HG03565 (cell line): ENCODE measurements around the gene EN1.

ENCODE experiments used
- ATAC-seq: cut with Tn5 transposase; IDR thresholded peaks from one replicate; pipeline ENCODE4 v1.9.1; 2021; ENCODE audit warnings: mild to moderate bottlenecking, moderate library complexity; ENCODE audit not compliant: unreplicated experiment

Gene EN1

GRCh38 chr2:118822572-118822971, 24.9 kb downstream of the EN1 start:
- no peak for ATAC-seq

GRCh38 chr2:118822015-118822414, 25.4 kb downstream of the EN1 start:
- ATAC-seq: no peak

GRCh38 chr2:118817469-118817868, 30.0 kb downstream of the EN1 start:
- no peak for ATAC-seq

- ATAC-seq: no peak
These were observed 30.8 kb downstream of the EN1 start for GRCh38 chr2:118816669-118817068.

- no peak for ATAC-seq
These were observed 31.7 kb downstream of the EN1 start for GRCh38 chr2:118815731-118816130.

- no peak for ATAC-seq
These were observed 32.1 kb downstream of the EN1 start for GRCh38 chr2:118815314-118815713.

- no peak for ATAC-seq
These were observed 33.1 kb downstream of the EN1 start for GRCh38 chr2:118814368-118814767.

GRCh38 chr2:118813601-118814339, 33.7 kb downstream of the EN1 start:
- no peak for ATAC-seq

GRCh38 chr2:118813111-118813510, 34.3 kb downstream of the EN1 start:
- no peak for ATAC-seq

- no peak for ATAC-seq
These were observed 34.9 kb downstream of the EN1 start for GRCh38 chr2:118812552-118812951.

GRCh38 chr2:118811514-118812115, 35.8 kb downstream of the EN1 start:
- ATAC-seq: no peak

GRCh38 chr2:118810766-118811165, 36.7 kb downstream of the EN1 start:
- ATAC-seq: no peak

GRCh38 chr2:118808429-118808809, 39.0 kb downstream of the EN1 start:
- no peak for ATAC-seq

GRCh38 chr2:118807668-118808428, 39.6 kb downstream of the EN1 start:
- ATAC-seq: no peak

GRCh38 chr2:118806797-118807667, 40.4 kb downstream of the EN1 start:
- ATAC-seq: no peak

GRCh38 chr2:118805064-118805690, 42.3 kb downstream of the EN1 start:
- ATAC-seq: no peak

GRCh38 chr2:118803012-118803411, 44.4 kb downstream of the EN1 start:
- ATAC-seq: no peak

GRCh38 chr2:118801151-118801550, 46.3 kb downstream of the EN1 start:
- no peak for ATAC-seq

- no peak for ATAC-seq
These were observed 46.7 kb downstream of the EN1 start for GRCh38 chr2:118800736-118801135.

GRCh38 chr2:118794546-118794945, 52.9 kb downstream of the EN1 start:
- no peak for ATAC-seq
